ENCODE measurements around the gene TBL1XR1.

DNA sequence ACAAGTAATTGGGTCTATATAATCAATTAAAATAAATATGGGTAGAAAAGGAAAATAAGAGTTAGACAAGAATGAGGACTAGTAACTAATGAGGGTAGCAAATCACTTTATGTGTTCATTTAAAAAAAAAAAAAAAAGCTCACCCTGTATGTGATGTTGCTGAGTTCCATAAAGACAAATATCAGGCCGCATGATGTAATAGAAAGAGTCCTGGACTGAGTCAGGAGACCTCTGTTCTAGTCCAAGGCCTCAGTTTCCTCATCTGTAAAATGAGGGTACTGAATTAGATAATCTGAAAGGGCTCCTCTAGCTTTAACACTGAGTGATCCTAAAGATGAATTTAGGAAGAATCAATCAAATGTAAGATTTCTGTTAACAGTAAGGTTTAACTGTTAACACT is 117.6 kb downstream of the TBL1XR1 start:
- TF ChIP-seq, protein P1, sequence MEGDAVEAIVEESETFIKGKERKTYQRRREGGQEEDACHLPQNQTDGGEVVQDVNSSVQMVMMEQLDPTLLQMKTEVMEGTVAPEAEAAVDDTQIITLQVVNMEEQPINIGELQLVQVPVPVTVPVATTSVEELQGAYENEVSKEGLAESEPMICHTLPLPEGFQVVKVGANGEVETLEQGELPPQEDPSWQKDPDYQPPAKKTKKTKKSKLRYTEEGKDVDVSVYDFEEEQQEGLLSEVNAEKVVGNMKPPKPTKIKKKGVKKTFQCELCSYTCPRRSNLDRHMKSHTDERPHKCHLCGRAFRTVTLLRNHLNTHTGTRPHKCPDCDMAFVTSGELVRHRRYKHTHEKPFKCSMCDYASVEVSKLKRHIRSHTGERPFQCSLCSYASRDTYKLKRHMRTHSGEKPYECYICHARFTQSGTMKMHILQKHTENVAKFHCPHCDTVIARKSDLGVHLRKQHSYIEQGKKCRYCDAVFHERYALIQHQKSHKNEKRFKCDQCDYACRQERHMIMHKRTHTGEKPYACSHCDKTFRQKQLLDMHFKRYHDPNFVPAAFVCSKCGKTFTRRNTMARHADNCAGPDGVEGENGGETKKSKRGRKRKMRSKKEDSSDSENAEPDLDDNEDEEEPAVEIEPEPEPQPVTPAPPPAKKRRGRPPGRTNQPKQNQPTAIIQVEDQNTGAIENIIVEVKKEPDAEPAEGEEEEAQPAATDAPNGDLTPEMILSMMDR (IDR thresholded peaks at IDR 0.05; ENCODE audit: extremely low read depth in 1 of 2, insufficient read depth in 1 of 2, low read depth in 1 of 2, low read length in 2 of 2): no peak
- no peak for TF ChIP-seq POLR2A (IDR thresholded peaks at IDR 0.05; ENCODE audit: low read depth, low read length)

All from endothelial cell of umbilical vein (primary cell).